ENCODE data around the gene HRH1.
A peak's percentile ranks its signal among the peaks of the same experiment; 100 is the strongest.

Gene HRH1

GRCh38 chr3:11282250-11283138, 128.2 kb downstream of the HRH1 start:
- peak; percentile 89 for DNase-seq (ENCODE audit: low spot score)

GRCh38 chr3:11283139-11283475, 128.8 kb downstream of the HRH1 start:
- DNase-seq (ENCODE audit: low spot score), result no peak

- no peak for DNase-seq (ENCODE audit: low spot score)
Observed at GRCh38 chr3:11284011-11284410, 129.7 kb downstream of the HRH1 start.

GRCh38 chr3:11285471-11285870, 131.2 kb downstream of the HRH1 start:
- no peak for DNase-seq (ENCODE audit: low spot score)

GRCh38 chr3:11287404-11287803, 133.1 kb downstream of the HRH1 start:
- DNase-seq (ENCODE audit: low spot score), result no peak

GRCh38 chr3:11288021-11288491, 133.8 kb downstream of the HRH1 start:
- no peak for DNase-seq (ENCODE audit: low spot score)

GRCh38 chr3:11288786-11289637, 134.7 kb downstream of the HRH1 start:
- DNase-seq (ENCODE audit: low spot score), result no peak

- no peak for DNase-seq (ENCODE audit: low spot score)
Observed at GRCh38 chr3:11289864-11290263, 135.6 kb downstream of the HRH1 start.

GRCh38 chr3:11290743-11291680, 136.7 kb downstream of the HRH1 start:
- DNase-seq (ENCODE audit: low spot score), result no peak

- no peak for DNase-seq (ENCODE audit: low spot score)
Observed at GRCh38 chr3:11291808-11292207, 137.5 kb downstream of the HRH1 start.

- DNase-seq (ENCODE audit: low spot score), result no peak
Observed at GRCh38 chr3:11297126-11297525, 142.8 kb downstream of the HRH1 start.

- DNase-seq (ENCODE audit: low spot score), result no peak
Observed at GRCh38 chr3:11300970-11301369, 146.7 kb downstream of the HRH1 start.

- no peak for DNase-seq (ENCODE audit: low spot score)
Observed at GRCh38 chr3:11302444-11302843, 148.2 kb downstream of the HRH1 start.

GRCh38 chr3:11304175-11304574, 149.9 kb downstream of the HRH1 start:
- DNase-seq (ENCODE audit: low spot score), result no peak

- DNase-seq (ENCODE audit: low spot score), result no peak
Observed at GRCh38 chr3:11305509-11305908, 151.2 kb downstream of the HRH1 start.

GRCh38 chr3:11306817-11307589, 152.7 kb downstream of the HRH1 start:
- no peak for DNase-seq (ENCODE audit: low spot score)

- no peak for DNase-seq (ENCODE audit: low spot score)
Observed at GRCh38 chr3:11307830-11308432, 153.6 kb downstream of the HRH1 start.

- no peak for DNase-seq (ENCODE audit: low spot score)
Observed at GRCh38 chr3:11310258-11310657, 156.0 kb downstream of the HRH1 start.

- DNase-seq (ENCODE audit: low spot score), result no peak
Observed at GRCh38 chr3:11312166-11312565, 157.9 kb downstream of the HRH1 start.
